Stimulated activated CD4-positive, alpha-beta T cell treated with anti-CD3 and anti-CD28 coated beads, Interleukin-12 subunit alpha, Interleukin-12 subunit beta, amount 100 ng/mL, for 24 hours (primary cell): ENCODE measurements around the gene CAPS.
"Not testable (repeated sequence)": the region's sequence is repeated elsewhere in the genome, so short reads cannot be mapped to it uniquely, and the experiment has no call there.

ENCODE experiments used
- DNase-seq, 2 experiments: peaks; one replicate each; pipeline ENCODE4 v3.0.0-alpha.2; 2020; ENCODE audit warnings: low read depth in 2 of 2

Gene CAPS

DNA sequence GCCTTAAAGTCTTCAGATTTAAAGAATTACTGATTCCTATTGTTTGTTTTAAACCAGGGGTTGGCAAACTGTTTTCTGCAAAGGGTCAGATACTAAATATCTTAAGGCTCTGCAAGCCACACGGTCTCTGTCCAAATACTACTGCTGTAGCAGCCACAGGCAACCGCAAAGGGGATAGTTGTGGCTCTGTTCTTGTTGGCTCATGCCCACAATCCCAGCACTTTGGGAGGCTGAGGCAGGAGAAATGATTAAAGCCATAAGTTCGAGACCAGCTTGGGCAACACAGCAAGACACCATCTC is 41.5 kb downstream of the CAPS start:
- DNase-seq: no peak

- no peak for DNase-seq
Observed at GRCh38 chr19:5956323-5956722, 42.3 kb downstream of the CAPS start.

GRCh38 chr19:5956728-5957127 is 42.7 kb downstream of the CAPS start:
- DNase-seq: no peak

DNA sequence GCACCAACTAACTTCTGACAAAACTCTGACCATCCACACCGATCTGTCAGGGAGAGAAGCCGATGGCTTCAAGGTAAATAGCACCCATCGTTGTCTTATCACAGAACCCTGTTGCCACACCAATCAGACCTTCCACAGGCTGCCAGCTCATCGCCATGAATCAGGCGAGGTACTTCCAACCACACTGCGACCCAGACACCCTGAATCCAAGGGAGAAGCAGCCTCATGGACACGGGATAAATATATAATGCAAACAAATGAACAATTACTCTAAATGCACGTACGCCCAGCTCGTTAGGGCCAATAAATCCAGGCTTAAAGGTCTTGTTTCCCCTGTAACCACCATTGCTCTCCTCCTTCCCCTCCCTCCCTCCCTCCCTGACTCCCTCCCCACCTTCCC is 43.1 kb downstream of the CAPS start:
- DNase-seq: no peak

GRCh38 chr19:5958074-5958850 is 44.2 kb downstream of the CAPS start:
- no peak for DNase-seq

GRCh38 chr19:5958851-5959122 is 44.7 kb downstream of the CAPS start:
- DNase-seq: no peak

GRCh38 chr19:5959260-5960004 is 45.4 kb downstream of the CAPS start:
- no peak for DNase-seq

GRCh38 chr19:5960005-5961001 is 46.2 kb downstream of the CAPS start:
- DNase-seq: no peak

- DNase-seq: not testable (repeated sequence)
Observed at GRCh38 chr19:5961641-5961968, 47.6 kb downstream of the CAPS start.

DNA sequence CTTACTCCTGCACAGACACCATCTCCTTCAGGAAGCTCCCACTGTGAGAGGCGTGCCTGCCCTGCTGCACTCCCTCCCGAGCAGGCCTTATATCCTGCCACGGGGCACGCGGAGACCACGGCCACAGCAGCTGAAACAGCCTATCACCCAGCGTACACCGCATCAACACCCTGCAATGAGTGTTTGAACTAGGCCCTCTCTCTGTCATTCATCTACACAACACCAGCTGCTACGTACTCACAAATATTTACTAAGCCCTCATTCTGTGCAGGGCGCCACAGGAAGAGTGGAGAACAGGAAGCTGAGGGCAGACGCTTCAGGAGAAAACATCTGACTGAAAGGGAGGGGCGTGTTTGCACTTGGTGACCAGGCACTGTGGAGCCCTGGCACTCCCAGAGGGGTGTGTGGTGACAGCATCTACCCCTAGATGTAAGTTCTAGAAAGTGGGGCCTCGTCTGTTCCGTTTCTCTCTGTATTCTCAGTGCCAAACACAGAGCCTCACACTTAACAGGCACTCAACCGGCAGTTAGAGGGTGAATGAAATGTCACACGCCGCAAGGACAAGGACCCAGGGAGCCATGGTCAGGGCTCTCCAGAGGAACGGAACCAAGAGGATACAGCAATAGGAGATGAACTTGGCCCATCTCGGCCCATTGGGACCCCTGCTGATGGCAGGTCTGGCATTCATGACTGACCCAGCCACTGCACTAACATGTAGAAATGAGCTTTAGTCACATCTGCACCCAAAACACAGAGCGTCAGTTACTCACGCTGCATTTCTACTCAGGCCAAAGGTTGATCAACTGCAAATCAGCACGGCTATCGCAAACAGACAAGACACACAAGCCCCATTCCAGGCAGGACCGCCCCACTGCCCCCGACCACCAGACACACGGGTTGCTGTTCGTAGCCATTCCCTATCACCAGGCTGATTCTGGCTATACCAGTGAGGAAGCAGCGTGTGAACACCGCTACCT is 48.2 kb downstream of the CAPS start:
- no peak for DNase-seq

- not testable (repeated sequence) for DNase-seq
Observed at GRCh38 chr19:5963259-5963658, 49.2 kb downstream of the CAPS start.

- no peak for DNase-seq
Observed at GRCh38 chr19:5963855-5964254, 49.8 kb downstream of the CAPS start.

- DNase-seq: no peak
Observed at GRCh38 chr19:5964816-5965565, 50.9 kb downstream of the CAPS start.
